WI38 (cell line): Measurements from ENCODE around the gene PBX1.

Experiments
- H3K4me3 ChIP-seq: 2 replicates; pipeline ENCODE4 v1.5.1; 2011; ENCODE audit warnings: low read depth, mild to moderate bottlenecking, control low read depth, low read length
- CTCF ChIP-seq: IDR thresholded peaks from 2 replicates; pipeline ENCODE4 v1.5.1; 2012; ENCODE audit warnings: low read depth, mild to moderate bottlenecking, control low read depth, low read length

PBX1 gene

GRCh38 chr1:164699815-164700491 lies 141.0 kb downstream of the PBX1 start:
- no peak for TF ChIP-seq CTCF
- no peak overlapping the region for H3K4me3 ChIP-seq

GRCh38 chr1:164700683-164701082 lies 141.7 kb downstream of the PBX1 start:
- H3K4me3 ChIP-seq, result no peak overlapping the region
- TF ChIP-seq CTCF, result no peak

- no peak for TF ChIP-seq CTCF
These were observed 142.3 kb downstream of the PBX1 start for GRCh38 chr1:164701189-164701761.

DNA sequence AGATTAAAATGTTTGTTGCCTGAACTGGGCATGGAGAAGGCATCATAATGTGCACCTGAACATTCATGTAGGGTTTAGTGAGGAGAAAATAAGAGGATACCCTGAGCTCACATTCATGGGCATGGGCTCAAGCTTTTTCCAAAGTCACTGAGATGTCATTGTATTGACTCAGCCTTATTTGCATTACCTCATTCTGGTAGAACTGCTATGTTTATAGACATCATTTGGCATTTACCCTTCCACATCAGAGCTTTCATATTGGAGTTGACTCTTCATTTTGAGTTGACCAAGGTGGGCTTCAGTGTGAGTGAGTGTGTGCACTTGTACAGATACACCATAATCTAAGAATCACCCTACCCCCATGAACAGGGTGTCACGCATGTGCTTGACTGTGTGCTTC lies 143.2 kb downstream of the PBX1 start:
- TF ChIP-seq CTCF, result no peak
- H3K4me3 ChIP-seq, result no peak overlapping the region

More at GRCh38 chr1:164701189-164701761, 142.3 kb downstream of the PBX1 start:
- H3K4me3 ChIP-seq, result no peak overlapping the region

- H3K4me3 ChIP-seq, result no peak overlapping the region
- no peak for TF ChIP-seq CTCF
These were observed 143.7 kb downstream of the PBX1 start for GRCh38 chr1:164702664-164703063.

- TF ChIP-seq CTCF, result no peak
These were observed 144.5 kb downstream of the PBX1 start for GRCh38 chr1:164703463-164703862.

DNA sequence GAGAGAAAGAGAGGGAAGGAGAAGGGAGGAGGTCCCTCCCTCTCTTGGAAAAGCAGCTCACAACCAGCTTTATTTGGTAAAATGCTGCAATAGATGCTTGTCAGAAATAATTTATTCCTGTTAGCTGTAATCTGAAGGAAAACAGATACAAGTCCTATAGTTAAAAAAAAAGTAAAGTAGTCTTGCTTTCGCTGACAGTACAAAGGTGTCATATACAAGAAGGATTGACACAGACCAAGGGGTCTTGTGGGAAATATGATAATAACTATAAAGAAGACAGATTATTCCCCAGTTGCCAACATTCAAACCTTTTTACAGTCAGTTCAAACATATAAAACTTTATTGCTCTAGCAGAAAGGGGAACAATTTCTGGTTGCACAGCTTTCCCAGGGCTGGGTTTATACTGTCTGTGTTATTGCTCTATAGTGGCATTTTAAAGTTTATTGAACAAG lies 145.0 kb downstream of the PBX1 start:
- TF ChIP-seq CTCF, result no peak
- no peak overlapping the region for H3K4me3 ChIP-seq

More at GRCh38 chr1:164703463-164703862, 144.5 kb downstream of the PBX1 start:
- H3K4me3 ChIP-seq, result no peak overlapping the region
